Esophagus muscularis mucosa (tissue), 4 donors: ENCODE measurements around the gene TELO2.

Experiments
- CTCF ChIP-seq, 3 experiments: fragments of 200-600 bp in 2 of 3; fragments of 450-650 bp in 1 of 3; sonication (generic) in 2 of 3; IDR thresholded peaks; one replicate each; pipeline ENCODE4 v1.5.1; 2017 to 2019; ENCODE audit warnings: antibody characterized with exemption in 3 of 3, mild to moderate bottlenecking in 2 of 3, moderate library complexity in 1 of 3
- EP300 ChIP-seq: sonication (generic); formaldehyde crosslinking; IDR thresholded peaks from one replicate; pipeline ENCODE4 v1.6.1; 2017; ENCODE audit warnings: antibody characterized with exemption
- POLR2A ChIP-seq: fragments of 450-650 bp; IDR thresholded peaks from one replicate; pipeline ENCODE4 v1.6.1; 2017; ENCODE audit warnings: antibody characterized with exemption, moderate library complexity, mild to moderate bottlenecking, low read depth
- POLR2AphosphoS5 ChIP-seq, 2 donors: sonication (generic); formaldehyde crosslinking; IDR thresholded peaks; one replicate each; pipeline ENCODE4 v1.6.1; 2017; ENCODE audit warnings: antibody characterized with exemption in 2 of 2

- TF ChIP-seq CTCF (IDR thresholded peaks at IDR 0.05) (no peak), POLR2AphosphoS5 (IDR thresholded peaks at IDR 0.05) (no peak), POLR2A (no peak), EP300 (no peak)
Measured at GRCh38 chr16:1465567-1465915, 27.6 kb upstream of the TELO2 start.
